ENCODE measurements around the gene IFITM1. TPM values are rescaled to one million over a fixed set of nuclear protein-coding genes. Genes with fewer than 3 reads are reported as not detected.
"Not testable (repeated sequence)": the region's sequence is repeated elsewhere in the genome, so short reads cannot be mapped to it uniquely, and the experiment has no call there.

Gene IFITM1
- total RNA-seq, 1 donor from 2014 or later = 352 TPM

- Mint-ChIP-seq H3K4me3 (ENCODE audit: unreplicated experiment) (peak overlapping the region; percentile 83), H3K27me3 (ENCODE audit: unreplicated experiment) (peaks cover 3% of the 10 kb centered on the region)
These were observed 1.2 kb downstream of the IFITM1 start for GRCh38 chr11:315051-315481.

GRCh38 chr11:315516-315994 lies 1.7 kb downstream of the IFITM1 start:
- Mint-ChIP-seq H3K4me3 (ENCODE audit: unreplicated experiment) (peak overlapping the region; percentile 83), H3K27me3 (ENCODE audit: unreplicated experiment) (peaks cover 3% of the 10 kb centered on the region), H3K36me3 (ENCODE audit: unreplicated experiment) (peaks cover 16% of the 10 kb centered on the region), H3K4me1 (ENCODE audit: unreplicated experiment) (peaks cover 44% of the 10 kb centered on the region), H3K27ac (ENCODE audit: unreplicated experiment) (no peak overlapping the region), H3K9me3 (ENCODE audit: unreplicated experiment) (no peaks in the 10 kb centered on the region)
- TF ChIP-seq CTCF (IDR thresholded peaks at IDR 0.05) = no peak
- no peak for DNase-seq (ENCODE audit: extremely low spot score, unreplicated experiment)

More at GRCh38 chr11:315051-315481, 1.2 kb downstream of the IFITM1 start:
- Mint-ChIP-seq H3K4me1 (ENCODE audit: unreplicated experiment) (peaks cover 44% of the 10 kb centered on the region), H3K36me3 (ENCODE audit: unreplicated experiment) (peaks cover 13% of the 10 kb centered on the region), H3K27ac (ENCODE audit: unreplicated experiment) (no peak overlapping the region), H3K9me3 (ENCODE audit: unreplicated experiment) (no peaks in the 10 kb centered on the region)
- TF ChIP-seq CTCF (IDR thresholded peaks at IDR 0.05) = no peak
- DNase-seq (ENCODE audit: extremely low spot score, unreplicated experiment) = no peak

GRCh38 chr11:316031-316701 lies 2.3 kb downstream of the IFITM1 start:
- Mint-ChIP-seq H3K27me3 (ENCODE audit: unreplicated experiment) (peaks cover 3% of the 10 kb centered on the region), H3K36me3 (ENCODE audit: unreplicated experiment) (peaks cover 16% of the 10 kb centered on the region), H3K27ac (ENCODE audit: unreplicated experiment) (no peak overlapping the region), H3K4me3 (ENCODE audit: unreplicated experiment) (peak overlapping the region; percentile 63), H3K4me1 (ENCODE audit: unreplicated experiment) (peaks cover 48% of the 10 kb centered on the region), H3K9me3 (ENCODE audit: unreplicated experiment) (no peaks in the 10 kb centered on the region)
- no peak for TF ChIP-seq CTCF (IDR thresholded peaks at IDR 0.05)
- DNase-seq (ENCODE audit: extremely low spot score, unreplicated experiment) = no peak

- Mint-ChIP-seq H3K9me3 (ENCODE audit: unreplicated experiment) (no peaks in the 10 kb centered on the region), H3K4me3 (ENCODE audit: unreplicated experiment) (peak overlapping the region; percentile 63), H3K27me3 (ENCODE audit: unreplicated experiment) (peaks cover 3% of the 10 kb centered on the region), H3K36me3 (ENCODE audit: unreplicated experiment) (peaks cover 16% of the 10 kb centered on the region), H3K27ac (ENCODE audit: unreplicated experiment) (peak overlapping the region; percentile 67), H3K4me1 (ENCODE audit: unreplicated experiment) (peaks cover 44% of the 10 kb centered on the region)
- TF ChIP-seq CTCF (IDR thresholded peaks at IDR 0.05) = no peak
- DNase-seq (ENCODE audit: extremely low spot score, unreplicated experiment) = no peak
These were observed 3.1 kb downstream of the IFITM1 start for GRCh38 chr11:316891-317301.

GRCh38 chr11:317668-318404 lies 4.0 kb downstream of the IFITM1 start:
- peak overlapping the region; percentile 63 for H3K4me3 Mint-ChIP-seq (ENCODE audit: unreplicated experiment)
- DNase-seq (ENCODE audit: extremely low spot score, unreplicated experiment); H3K27me3 Mint-ChIP-seq (ENCODE audit: unreplicated experiment); H3K9me3 Mint-ChIP-seq (ENCODE audit: unreplicated experiment): not testable (repeated sequence)
- peaks cover 16% of the 10 kb centered on the region for H3K36me3 Mint-ChIP-seq (ENCODE audit: unreplicated experiment)
- H3K27ac Mint-ChIP-seq (ENCODE audit: unreplicated experiment) = peak overlapping the region; percentile 67
- H3K4me1 Mint-ChIP-seq (ENCODE audit: unreplicated experiment) = peaks cover 38% of the 10 kb centered on the region

DNA sequence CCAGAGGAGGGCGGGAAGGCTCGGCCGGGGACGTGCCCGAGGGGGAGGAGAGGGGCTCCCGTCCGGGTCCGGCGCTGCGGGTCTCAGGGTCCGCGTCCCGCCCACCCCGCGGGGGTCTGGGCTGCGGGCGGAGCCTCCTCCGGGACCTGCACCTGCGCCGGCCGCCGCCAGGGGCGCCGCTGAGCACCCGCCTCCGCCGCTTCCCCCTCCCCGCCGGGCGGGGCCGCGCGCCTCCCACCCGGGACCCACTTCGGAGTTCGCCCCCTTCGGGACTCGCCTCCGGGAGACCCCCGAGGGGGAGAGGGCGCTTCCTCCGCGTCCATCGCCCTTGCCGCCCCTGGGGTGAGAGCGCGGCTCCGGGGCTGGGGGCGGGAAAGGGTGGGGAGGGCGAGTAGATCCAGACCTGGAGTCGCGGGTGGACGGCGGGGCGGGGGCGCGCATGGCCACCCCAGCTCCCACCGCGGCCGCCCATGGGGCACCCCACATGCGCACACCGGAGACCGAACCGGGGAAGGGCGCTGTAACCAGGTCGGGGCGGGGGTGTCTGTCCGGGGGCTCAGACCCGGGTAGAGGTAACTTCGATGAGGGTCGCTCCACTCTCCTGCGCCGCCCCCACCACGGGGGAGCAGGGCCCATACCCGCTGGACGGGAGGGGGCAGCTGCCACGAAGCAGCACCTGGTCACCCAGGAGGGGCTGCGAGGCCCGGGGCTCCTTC lies 4.7 kb downstream of the IFITM1 start:
- Mint-ChIP-seq H3K36me3 (ENCODE audit: unreplicated experiment) (peaks cover 16% of the 10 kb centered on the region), H3K4me1 (ENCODE audit: unreplicated experiment) (peaks cover 31% of the 10 kb centered on the region)
- not testable (repeated sequence) for H3K27me3 Mint-ChIP-seq (ENCODE audit: unreplicated experiment); H3K27ac Mint-ChIP-seq (ENCODE audit: unreplicated experiment); DNase-seq (ENCODE audit: extremely low spot score, unreplicated experiment); H3K4me3 Mint-ChIP-seq (ENCODE audit: unreplicated experiment); H3K9me3 Mint-ChIP-seq (ENCODE audit: unreplicated experiment)

- not testable (repeated sequence) for H3K27me3 Mint-ChIP-seq (ENCODE audit: unreplicated experiment); H3K9me3 Mint-ChIP-seq (ENCODE audit: unreplicated experiment); DNase-seq (ENCODE audit: extremely low spot score, unreplicated experiment)
- Mint-ChIP-seq H3K4me1 (ENCODE audit: unreplicated experiment) (peaks cover 26% of the 10 kb centered on the region), H3K36me3 (ENCODE audit: unreplicated experiment) (peaks cover 16% of the 10 kb centered on the region), H3K27ac (ENCODE audit: unreplicated experiment) (peak overlapping the region; percentile 98), H3K4me3 (ENCODE audit: unreplicated experiment) (peak overlapping the region; percentile 97)
These were observed 5.5 kb downstream of the IFITM1 start for GRCh38 chr11:319121-319887.
